Panc1 (cell line): ENCODE data around the gene PHF19.

Source experiments
- CTCF ChIP-seq: fragments of 450-650 bp; IDR thresholded peaks from 2 replicates; pipeline ENCODE4 v1.5.1; 2017; ENCODE audit warnings: mild to moderate bottlenecking
- POLR2AphosphoS5 ChIP-seq: IDR thresholded peaks from 2 replicates; pipeline ENCODE4 v1.6.1; 2012; ENCODE audit warnings: mild to moderate bottlenecking, low read depth, low read length, moderate library complexity

GRCh38 chr9:120885457-120885856 lies 8.5 kb upstream of the PHF19 start:
- TF ChIP-seq CTCF (no peak), POLR2AphosphoS5 (no peak)
